AG09319 (cell line): ENCODE measurements around the gene CD72.

Experiments used
- DNase-seq: peaks from one replicate; pipeline ENCODE4 v3.0.0-alpha.2; 2010; ENCODE audit warnings: low read depth; ENCODE audit errors: extremely low read depth
- CTCF ChIP-seq: IDR thresholded peaks from 2 replicates; pipeline ENCODE4 v1.5.1; 2011; ENCODE audit warnings: low read depth, mild to moderate bottlenecking, inconsistent platforms, low read length, moderate library complexity

Gene CD72

GRCh38 chr9:35656831-35657545 lies 38.8 kb upstream of the CD72 start:
- TF ChIP-seq CTCF, result no peak
- no peak for DNase-seq

GRCh38 chr9:35656348-35656747 lies 38.1 kb upstream of the CD72 start:
- DNase-seq, result no peak
- TF ChIP-seq CTCF, result no peak

- no peak for TF ChIP-seq CTCF
- DNase-seq, result no peak
These were observed 35.4 kb upstream of the CD72 start for GRCh38 chr9:35653611-35654010.

- no peak for DNase-seq
- no peak for TF ChIP-seq CTCF
These were observed 34.6 kb upstream of the CD72 start for GRCh38 chr9:35652829-35653209.

GRCh38 chr9:35651956-35652828 lies 34.0 kb upstream of the CD72 start:
- DNase-seq, result no peak
- no peak for TF ChIP-seq CTCF

- TF ChIP-seq CTCF, result no peak
- DNase-seq, result no peak
These were observed 32.3 kb upstream of the CD72 start, which contains the start of gene SIT1 for GRCh38 chr9:35650341-35651158. TSS of gene SIT1 (minus strand) at chr9:35650931. CDS start at chr9:35650853, 78 bp downstream.
